Type B pancreatic cell (in vitro differentiated cells): Measurements from ENCODE around the gene NEUROD1. TPM values are rescaled to one million over a fixed set of nuclear protein-coding genes. Genes with fewer than 3 reads are reported as not detected.

ENCODE experiments used
- DNase-seq: peaks from one replicate; pipeline ENCODE4 v3.0.0; 2021; ENCODE audit warnings: mixed read lengths; ENCODE audit not compliant: unreplicated experiment; ENCODE audit errors: extremely low spot score
- H3K27ac Mint-ChIP-seq: 2 replicates; pipeline ENCODE4 v1.8.0; 2021; ENCODE audit warnings: mild to moderate bottlenecking, mixed read lengths
- H3K27me3 Mint-ChIP-seq: 2 replicates; pipeline ENCODE4 v1.8.0; 2021; ENCODE audit warnings: mixed read lengths
- H3K36me3 Mint-ChIP-seq: 2 replicates; pipeline ENCODE4 v1.8.0; 2021; ENCODE audit warnings: mixed read lengths
- H3K4me1 Mint-ChIP-seq: one replicate; pipeline ENCODE4 v1.8.0; 2021; ENCODE audit warnings: mixed read lengths; ENCODE audit not compliant: unreplicated experiment
- H3K4me3 Mint-ChIP-seq: 2 replicates; pipeline ENCODE4 v1.8.0; 2021; ENCODE audit warnings: mild to moderate bottlenecking, mixed read lengths
- H3K9me3 Mint-ChIP-seq: 2 replicates; pipeline ENCODE4 v1.8.0; 2021; ENCODE audit warnings: mixed read lengths
- CTCF ChIP-seq: fragments of 200-600 bp; sonication (generic); conservative IDR thresholded peaks from 2 replicates; pipeline ENCODE4 v1.5.0; 2021; ENCODE audit warnings: antibody characterized with exemption, mild to moderate bottlenecking
- total RNA-seq: library from RNA; stranded (reverse); gene quantifications from 2 replicates; pipeline ENCODE4 v1.2.1, GENCODE V29; 2021; ENCODE audit warnings: low replicate concordance

NEUROD1 gene
- total RNA-seq, 1 donor from 2014 or later: 48.5 TPM

- Mint-ChIP-seq H3K4me1 (peaks cover 4% of the 10 kb centered on the region), H3K36me3 (no peaks in the 10 kb centered on the region), H3K9me3 (no peaks in the 10 kb centered on the region), H3K27me3 (peaks cover 78% of the 10 kb centered on the region), H3K4me3 (peak within 1 kb of the TSS; percentile 90), H3K27ac (peak within 1 kb of the TSS; percentile 18)
- DNase-seq: no peak
- peak; percentile 38 for TF ChIP-seq CTCF
Observed at GRCh38 chr2:181656450-181657291, 23.6 kb downstream of the NEUROD1 start, which contains the start of gene CERKL. Gene CERKL (minus strand): TSS chr2:181657105. CDS start chr2:181657006, 99 bp downstream.

DNA sequence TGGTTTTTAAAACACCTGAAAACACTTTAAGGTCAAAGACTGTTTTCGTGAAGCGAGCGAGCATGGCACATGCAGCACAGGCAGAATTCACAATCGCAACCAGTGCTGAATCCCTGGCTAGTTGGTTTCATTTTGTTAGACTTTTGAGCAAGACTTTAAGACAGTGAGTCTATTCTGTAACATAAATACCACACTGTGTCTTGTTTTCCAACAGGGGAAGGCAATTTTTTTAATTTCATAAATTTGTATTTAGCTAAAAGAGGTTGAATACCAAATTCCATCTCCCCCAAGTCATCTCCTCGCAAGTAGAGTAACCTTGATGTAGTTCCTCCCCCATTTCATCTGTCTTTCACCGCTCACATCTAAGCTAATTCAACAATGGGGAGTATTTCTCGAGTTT, 24.8 kb downstream of the NEUROD1 start:
- TF ChIP-seq CTCF: no peak
- Mint-ChIP-seq H3K4me3 (peak overlapping the region; percentile 90), H3K36me3 (no peaks in the 10 kb centered on the region), H3K27ac (peak overlapping the region; percentile 32), H3K9me3 (no peaks in the 10 kb centered on the region), H3K27me3 (peaks cover 81% of the 10 kb centered on the region), H3K4me1 (peaks cover 4% of the 10 kb centered on the region)
- DNase-seq: no peak

- no peak overlapping the region for H3K4me3 Mint-ChIP-seq
- H3K27ac Mint-ChIP-seq: no peak overlapping the region
Observed at GRCh38 chr2:181649436-181649979, 30.8 kb downstream of the NEUROD1 start.

GRCh38 chr2:181648478-181649155, 31.7 kb downstream of the NEUROD1 start:
- Mint-ChIP-seq H3K27me3 (peaks cover 33% of the 10 kb centered on the region), H3K4me1 (no peaks in the 10 kb centered on the region), H3K4me3 (no peak overlapping the region), H3K27ac (no peak overlapping the region), H3K36me3 (no peaks in the 10 kb centered on the region), H3K9me3 (peaks cover 8% of the 10 kb centered on the region)
- TF ChIP-seq CTCF: no peak
- no peak for DNase-seq

More at GRCh38 chr2:181649436-181649979, 30.8 kb downstream of the NEUROD1 start:
- peaks cover 37% of the 10 kb centered on the region for H3K27me3 Mint-ChIP-seq
- no peak for TF ChIP-seq CTCF
- H3K36me3 Mint-ChIP-seq: no peaks in the 10 kb centered on the region
- H3K9me3 Mint-ChIP-seq: peaks cover 8% of the 10 kb centered on the region
- no peak for DNase-seq
- no peaks in the 10 kb centered on the region for H3K4me1 Mint-ChIP-seq

GRCh38 chr2:181646415-181646987, 33.8 kb downstream of the NEUROD1 start:
- H3K4me3 Mint-ChIP-seq: no peak overlapping the region

More at GRCh38 chr2:181646415-181646987, 33.8 kb downstream of the NEUROD1 start:
- Mint-ChIP-seq H3K4me1 (no peaks in the 10 kb centered on the region), H3K9me3 (peaks cover 8% of the 10 kb centered on the region), H3K27me3 (peaks cover 17% of the 10 kb centered on the region), H3K27ac (no peak overlapping the region), H3K36me3 (no peaks in the 10 kb centered on the region)
- DNase-seq: no peak
- no peak for TF ChIP-seq CTCF
